H54 (cell line): Measurements from ENCODE around the gene ERBB2.

ENCODE experiments used
- DNase-seq: peaks from one replicate; pipeline ENCODE4 v3.0.0; 2011; ENCODE audit warnings: low spot score, mixed read lengths; ENCODE audit not compliant: insufficient read length
- FAIRE-seq: peaks from 3 replicates; lab custom pipeline; 2011; peaks lifted over from hg19 to GRCh38; lab: Jason Lieb, UNC
- POLR2A ChIP-seq: IDR thresholded peaks from 2 replicates; pipeline ENCODE4 v1.6.1; 2011; ENCODE audit warnings: low read depth, mild to moderate bottlenecking, low read length

The ERBB2 gene

DNA sequence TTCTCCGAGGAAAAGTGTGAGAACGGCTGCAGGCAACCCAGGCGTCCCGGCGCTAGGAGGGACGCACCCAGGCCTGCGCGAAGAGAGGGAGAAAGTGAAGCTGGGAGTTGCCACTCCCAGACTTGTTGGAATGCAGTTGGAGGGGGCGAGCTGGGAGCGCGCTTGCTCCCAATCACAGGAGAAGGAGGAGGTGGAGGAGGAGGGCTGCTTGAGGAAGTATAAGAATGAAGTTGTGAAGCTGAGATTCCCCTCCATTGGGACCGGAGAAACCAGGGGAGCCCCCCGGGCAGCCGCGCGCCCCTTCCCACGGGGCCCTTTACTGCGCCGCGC lies at the start of gene ERBB2:
Gene ERBB2, plus strand, starts transcription at position 247 of the 330 bp plus-strand sequence. CDS start 175 bp downstream, outside the sequence.
- FAIRE-seq (no peak), DNase-seq (peak; percentile 74)
- peak; percentile 75 for TF ChIP-seq POLR2A

DNA sequence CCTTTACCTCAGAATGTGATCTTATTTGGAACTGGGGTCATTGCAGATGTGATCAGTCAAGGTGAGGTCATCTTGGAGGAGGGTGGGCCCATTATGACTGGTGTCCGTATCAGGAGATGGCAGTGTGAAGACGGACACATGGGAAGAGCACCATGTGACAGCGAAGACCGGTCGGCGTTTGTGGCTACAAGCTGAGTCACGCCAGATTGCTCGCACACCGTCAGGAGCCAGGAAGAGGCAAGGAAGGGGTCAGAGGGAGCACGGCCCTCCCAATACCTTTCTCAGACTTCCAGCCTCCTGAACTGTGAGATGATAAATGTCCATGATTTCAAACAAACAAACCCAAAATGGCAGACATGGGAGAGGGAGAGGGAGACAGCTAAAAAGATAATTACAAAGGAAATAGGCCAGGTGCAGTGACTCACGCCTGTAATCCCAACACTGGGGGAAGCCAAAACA lies 49.7 kb upstream of the ERBB2 start:
- FAIRE-seq (no peak), DNase-seq (no peak)
- TF ChIP-seq POLR2A = no peak

DNA sequence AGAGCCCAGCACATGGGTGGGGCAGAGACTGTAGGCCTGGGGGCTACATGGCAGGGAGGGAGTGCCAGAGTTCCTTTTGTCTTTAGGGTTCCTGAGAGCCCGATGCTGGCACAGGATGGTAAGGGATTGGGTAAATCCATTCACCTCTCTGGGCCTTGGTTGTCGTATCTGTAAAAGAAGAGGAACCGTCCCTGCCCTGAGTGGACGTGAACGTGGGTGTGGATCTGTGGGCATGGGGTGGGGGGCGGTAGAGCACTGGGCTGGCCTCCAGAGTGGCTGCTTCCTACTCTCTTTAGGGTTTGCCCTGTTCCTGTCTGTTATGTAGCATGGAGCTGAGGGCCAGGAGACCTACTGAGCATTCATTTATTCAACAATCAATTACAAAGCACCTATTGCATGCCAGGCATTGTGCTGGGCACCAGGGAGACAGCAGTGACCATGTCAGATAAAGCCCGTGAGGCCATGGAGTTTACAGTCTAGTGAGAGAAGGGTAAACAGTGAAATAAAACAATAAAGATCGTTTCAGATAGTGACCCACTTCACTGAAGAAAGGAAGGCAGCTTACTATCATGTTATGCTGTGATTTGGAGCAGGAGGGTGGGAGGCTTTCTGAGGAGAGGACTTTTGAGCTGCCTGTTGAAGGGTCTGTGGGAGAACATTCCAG lies 47.8 kb upstream of the ERBB2 start:
- DNase-seq (no peak), FAIRE-seq (no peak)
- no peak for TF ChIP-seq POLR2A

DNA sequence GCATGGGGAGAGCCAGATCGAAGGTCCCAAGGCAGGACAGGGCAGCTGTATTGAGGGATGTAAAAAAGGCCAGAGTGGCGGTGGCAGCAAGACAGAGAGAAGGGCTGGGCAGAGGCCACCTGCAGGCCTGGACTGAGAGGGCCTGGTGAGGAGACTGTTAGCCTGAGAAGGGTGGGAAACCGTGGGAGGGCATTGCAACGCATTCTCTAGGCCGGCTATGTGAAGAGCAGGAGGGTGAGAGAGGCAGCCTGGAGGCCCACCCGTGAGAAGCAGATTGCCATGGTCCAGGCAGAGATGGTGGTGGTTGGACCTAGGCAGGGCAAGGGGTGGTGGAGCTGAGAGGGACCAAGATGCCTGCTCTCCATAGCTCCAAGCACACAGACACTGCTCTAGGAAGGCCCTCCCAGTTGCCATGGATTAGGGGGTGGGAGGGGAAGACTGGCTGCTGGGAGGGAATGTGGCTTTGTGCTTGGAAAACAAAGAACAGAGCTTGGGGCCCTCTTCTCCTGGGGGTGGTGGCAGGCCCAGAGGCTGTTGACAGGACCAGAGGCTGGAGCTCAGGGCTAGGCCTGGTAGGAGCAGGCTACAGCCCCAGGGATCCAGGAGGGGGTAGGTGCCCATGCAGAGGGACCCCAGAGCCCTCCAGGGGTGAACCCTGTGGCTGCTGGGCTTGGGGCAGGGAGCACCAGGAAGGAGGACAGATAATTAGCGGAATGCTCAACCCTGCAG lies 47.1 kb upstream of the ERBB2 start:
- DNase-seq (no peak), FAIRE-seq (no peak)
- TF ChIP-seq POLR2A = no peak

DNA sequence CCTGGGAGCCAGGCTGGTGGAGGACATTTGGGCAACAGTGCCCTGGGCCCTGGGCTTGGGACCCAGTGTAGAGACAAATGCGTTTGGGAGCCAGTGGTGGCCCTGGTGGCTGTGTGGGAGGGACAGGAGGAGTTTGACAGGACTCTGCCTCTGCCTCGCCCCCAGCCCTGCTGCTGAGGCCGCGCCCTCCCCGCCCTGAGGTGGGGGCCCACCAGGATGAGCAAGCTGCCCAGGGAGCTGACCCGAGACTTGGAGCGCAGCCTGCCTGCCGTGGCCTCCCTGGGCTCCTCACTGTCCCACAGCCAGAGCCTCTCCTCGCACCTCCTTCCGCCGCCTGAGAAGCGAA lies 46.6 kb upstream of the ERBB2 start:
- no peak for FAIRE-seq
- no peak for TF ChIP-seq POLR2A

DNA sequence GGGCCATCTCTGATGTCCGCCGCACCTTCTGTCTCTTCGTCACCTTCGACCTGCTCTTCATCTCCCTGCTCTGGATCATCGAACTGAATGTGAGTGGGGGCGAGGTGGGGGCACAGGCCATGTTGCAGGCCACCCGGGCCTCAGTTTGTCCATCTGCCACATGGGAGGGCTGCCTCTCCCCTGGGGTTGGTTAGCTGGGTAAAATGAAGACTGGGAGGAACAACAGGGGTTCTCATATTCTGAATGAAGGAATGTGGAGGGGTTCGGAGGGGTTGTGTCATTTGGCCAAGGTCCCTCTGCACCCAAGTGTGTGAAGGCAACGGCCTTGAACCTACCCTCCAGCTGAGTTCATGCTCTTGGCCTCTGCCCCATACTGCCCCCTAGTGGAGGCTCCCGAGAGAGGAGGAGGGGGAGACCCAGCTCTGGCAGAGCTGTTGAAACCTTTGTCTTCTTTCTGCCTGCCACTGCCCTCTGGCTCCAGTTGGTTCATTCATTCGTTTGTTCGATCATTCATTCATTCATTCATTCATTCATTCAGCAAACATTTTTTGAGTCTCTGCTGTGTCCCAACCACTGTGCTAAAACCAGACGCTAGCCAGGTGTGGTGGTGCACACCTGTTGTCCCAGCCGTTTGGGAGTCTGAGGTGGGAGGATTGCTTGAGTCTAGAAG lies 46.1 kb upstream of the ERBB2 start:
- DNase-seq (peak; percentile 75), FAIRE-seq (no peak)

More for the DNA sequence above, 46.6 kb upstream of the ERBB2 start:
- DNase-seq = no peak

DNA sequence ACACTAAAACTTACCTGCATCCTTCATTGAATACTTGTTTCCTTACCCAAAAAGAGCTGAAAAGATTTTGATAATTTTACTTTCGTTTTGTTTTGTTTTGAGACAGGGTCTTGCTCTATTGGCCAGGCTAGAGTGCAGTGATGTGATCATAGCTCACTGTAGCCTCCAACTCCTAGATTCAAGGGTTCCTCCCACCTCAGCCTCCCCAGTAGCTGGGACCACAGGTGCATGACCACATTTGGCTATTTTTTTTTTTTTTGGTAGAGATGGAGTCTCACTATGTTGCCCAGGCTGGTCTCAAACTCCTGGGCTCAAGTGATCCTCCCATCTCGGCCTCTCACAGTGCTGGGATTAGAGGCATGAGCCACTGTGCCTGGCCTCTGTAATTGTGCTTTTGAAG lies 44.8 kb upstream of the ERBB2 start:
- TF ChIP-seq POLR2A = no peak
- DNase-seq = no peak
- no peak for FAIRE-seq

More for the DNA sequence above, 46.1 kb upstream of the ERBB2 start:
- no peak for TF ChIP-seq POLR2A

DNA sequence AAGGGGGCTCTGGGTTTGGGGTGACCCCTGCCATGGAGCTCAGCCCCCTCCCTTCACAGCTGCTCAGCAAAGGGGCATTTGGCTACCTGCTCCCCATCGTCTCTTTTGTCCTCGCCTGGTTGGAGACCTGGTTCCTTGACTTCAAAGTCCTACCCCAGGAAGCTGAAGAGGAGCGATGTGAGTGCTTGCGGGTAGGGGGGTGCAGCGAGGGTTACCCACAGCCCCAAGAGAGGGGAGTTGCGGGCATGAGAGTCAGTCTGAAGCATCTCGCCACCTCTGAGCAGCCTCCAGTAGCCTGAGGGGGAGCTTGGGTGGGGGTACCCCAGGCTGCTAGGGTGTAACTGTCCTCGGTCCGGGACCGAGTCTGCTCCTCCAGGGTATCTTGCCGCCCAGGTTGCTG lies 41.5 kb upstream of the ERBB2 start:
- DNase-seq = no peak

DNA sequence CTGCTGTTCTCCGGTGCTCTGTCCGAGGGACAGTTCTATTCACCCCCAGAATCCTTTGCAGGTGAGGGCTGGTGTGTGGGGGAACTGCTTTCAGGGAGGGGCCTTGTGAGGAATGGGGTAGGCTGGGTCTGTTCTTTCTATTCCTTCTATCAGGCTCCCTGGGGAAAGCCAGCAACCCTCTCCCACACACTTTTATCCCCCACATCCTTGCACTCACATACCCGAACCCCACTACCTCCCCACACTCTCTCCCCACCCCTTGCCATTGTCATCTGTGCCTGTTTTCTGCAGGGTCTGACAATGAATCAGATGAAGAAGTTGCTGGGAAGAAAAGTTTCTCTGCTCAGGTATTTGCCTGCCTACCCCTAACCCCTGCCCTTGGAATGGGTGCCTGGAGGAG lies 41.1 kb upstream of the ERBB2 start:
- DNase-seq = no peak
- FAIRE-seq = no peak
- TF ChIP-seq POLR2A = no peak

More for the DNA sequence above, 41.5 kb upstream of the ERBB2 start:
- FAIRE-seq = no peak
- TF ChIP-seq POLR2A = no peak

DNA sequence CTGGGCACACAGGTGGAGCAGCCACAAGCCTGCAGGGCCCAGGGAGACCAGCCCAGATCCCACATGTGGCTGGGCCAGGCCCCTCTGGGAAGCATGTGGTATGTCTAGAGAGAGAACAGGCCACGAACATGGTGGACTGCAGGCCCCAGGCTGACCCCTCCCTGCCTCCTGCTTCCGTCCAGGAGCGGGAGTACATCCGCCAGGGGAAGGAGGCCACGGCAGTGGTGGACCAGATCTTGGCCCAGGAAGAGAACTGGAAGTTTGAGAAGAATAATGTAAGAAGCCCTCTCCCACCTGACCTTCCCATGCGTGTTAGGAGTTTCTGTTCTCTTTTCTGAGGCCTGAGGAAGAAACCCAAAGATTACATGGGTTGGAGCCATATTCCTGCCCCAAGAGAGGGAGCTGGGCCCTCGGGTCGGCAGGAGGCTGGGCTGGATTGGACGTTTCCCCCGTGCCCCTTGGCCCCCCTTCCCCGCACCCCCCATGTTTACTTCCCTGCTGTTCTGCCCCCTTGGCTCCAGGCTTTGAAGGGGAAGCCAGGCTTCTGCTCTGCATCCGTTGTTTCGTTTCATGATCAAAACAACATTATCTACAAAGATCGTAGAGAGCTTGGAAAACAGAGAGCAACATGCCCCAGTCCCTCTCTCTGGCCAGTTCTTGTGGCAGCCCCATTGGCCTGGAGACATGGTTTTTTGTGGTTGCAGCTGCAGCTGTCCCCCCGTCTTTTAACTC lies 40.4 kb upstream of the ERBB2 start:
- DNase-seq = no peak
- TF ChIP-seq POLR2A = no peak
- FAIRE-seq = no peak

DNA sequence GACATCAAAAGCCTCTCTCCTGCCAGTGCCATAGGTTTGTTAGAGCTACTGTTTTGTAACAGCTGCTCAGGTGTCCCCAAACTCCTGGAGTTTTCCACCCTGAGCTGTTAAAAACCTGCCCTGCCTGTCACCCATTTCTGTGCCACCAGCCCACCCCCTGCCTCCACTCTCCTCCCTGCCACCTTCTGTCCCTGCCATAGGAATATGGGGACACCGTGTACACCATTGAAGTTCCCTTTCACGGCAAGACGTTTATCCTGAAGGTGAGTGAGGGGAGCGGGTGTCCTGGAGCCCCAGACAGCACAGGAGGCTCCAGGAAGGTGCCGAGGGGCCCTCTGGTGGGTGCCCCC lies 39.9 kb upstream of the ERBB2 start:
- DNase-seq (no peak), FAIRE-seq (no peak)
- TF ChIP-seq POLR2A = no peak

DNA sequence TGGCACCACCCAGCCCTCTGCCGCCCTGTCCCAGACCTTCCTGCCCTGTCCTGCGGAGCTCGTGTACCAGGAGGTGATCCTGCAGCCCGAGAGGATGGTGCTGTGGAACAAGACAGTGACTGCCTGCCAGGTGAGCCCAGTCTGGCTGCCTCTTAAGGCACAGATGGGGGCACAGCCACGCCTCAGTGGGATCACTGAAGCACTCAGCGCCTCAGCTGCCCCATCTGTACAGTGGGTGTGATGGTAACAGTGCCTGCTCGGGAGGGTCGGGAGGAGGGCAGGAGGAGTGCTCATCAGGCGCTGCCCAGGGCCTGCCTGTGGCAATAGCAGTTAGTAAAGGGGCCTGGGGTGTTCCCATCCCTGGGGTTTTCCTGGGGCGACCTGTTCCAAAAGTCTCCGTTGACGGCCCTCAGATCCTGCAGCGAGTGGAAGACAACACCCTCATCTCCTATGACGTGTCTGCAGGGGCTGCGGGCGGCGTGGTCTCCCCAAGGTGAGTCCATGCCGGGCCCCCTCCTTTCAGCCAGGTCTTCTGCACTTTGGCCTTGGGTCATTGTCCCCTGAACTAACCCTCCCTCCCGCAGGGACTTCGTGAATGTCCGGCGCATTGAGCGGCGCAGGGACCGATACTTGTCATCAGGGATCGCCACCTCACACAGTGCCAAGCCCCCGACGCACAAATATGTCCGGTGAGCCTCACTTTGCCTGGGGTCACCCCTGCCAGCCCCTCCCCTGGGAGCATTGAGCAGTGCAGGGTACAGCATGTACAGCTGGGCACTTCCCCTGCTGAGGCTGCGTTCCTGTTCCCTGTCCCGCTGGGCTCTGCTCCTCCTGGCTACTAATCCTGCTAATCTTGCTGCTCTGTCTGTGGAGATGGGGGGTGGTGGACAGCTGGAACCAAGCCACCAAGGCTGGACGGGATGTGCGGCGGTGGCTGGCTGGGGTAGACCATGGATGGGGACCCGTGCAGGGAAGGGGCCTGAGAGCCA lies 39.2 kb upstream of the ERBB2 start:
- TF ChIP-seq POLR2A = no peak
- FAIRE-seq (no peak), DNase-seq (no peak)
